Erythroblast (primary cell): ENCODE measurements around the gene SLC25A22.

Experiments used
- DNase-seq, 2 experiments: peaks; one replicate each; lab custom pipeline; 2025; lab: John Stamatoyannopoulos, UW
- GATA1 ChIP-seq: IDR thresholded peaks from 2 replicates; pipeline ENCODE4 v1.6.1; 2011; ENCODE audit warnings: low read depth, mild to moderate bottlenecking, control low read depth, low read length, moderate library complexity
- POLR2A ChIP-seq: IDR thresholded peaks from 2 replicates; pipeline ENCODE4 v1.6.1; 2011; ENCODE audit warnings: mild to moderate bottlenecking, low read length

SLC25A22 gene

GRCh38 chr11:812390-812789 is 14.3 kb upstream of the SLC25A22 start:
- TF ChIP-seq GATA1 = no peak
- TF ChIP-seq POLR2A = no peak
- DNase-seq = no peak

GRCh38 chr11:811446-812245 is 13.6 kb upstream of the SLC25A22 start:
- no peak for DNase-seq
- TF ChIP-seq POLR2A (no peak), GATA1 (no peak)

- DNase-seq = peak; percentile 78 to 83
- TF ChIP-seq GATA1 (no peak), POLR2A (no peak)
Observed at GRCh38 chr11:810040-810567, 12.0 kb upstream of the SLC25A22 start.

- TF ChIP-seq POLR2A = peak; percentile 94
- TF ChIP-seq GATA1 = no peak
- DNase-seq = peak; percentile 98 to 99
Observed at GRCh38 chr11:809287-810039, 11.4 kb upstream of the SLC25A22 start, which contains the start of gene RPLP2. Gene RPLP2, plus strand, starts transcription at chr11:809967. Its CDS starts 268 bp downstream, at chr11:810235.

GRCh38 chr11:808427-809286 is 10.6 kb upstream of the SLC25A22 start:
- peak; percentile 77 for DNase-seq
- no peak for TF ChIP-seq POLR2A
- no peak for TF ChIP-seq GATA1

- TF ChIP-seq GATA1 = no peak
- no peak for TF ChIP-seq POLR2A
- DNase-seq = no peak
Observed at GRCh38 chr11:804599-804964, 6.5 kb upstream of the SLC25A22 start.

GRCh38 chr11:803770-804598 is 5.9 kb upstream of the SLC25A22 start:
- no peak for TF ChIP-seq GATA1
- no peak for TF ChIP-seq POLR2A
- no peak for DNase-seq

GRCh38 chr11:803467-803742 is 5.3 kb upstream of the SLC25A22 start:
- no peak for DNase-seq
- TF ChIP-seq POLR2A (no peak), GATA1 (no peak)

GRCh38 chr11:802693-803466 is 4.8 kb upstream of the SLC25A22 start:
- TF ChIP-seq POLR2A (no peak), GATA1 (no peak)
- DNase-seq = no peak

GRCh38 chr11:802018-802617 is 4.0 kb upstream of the SLC25A22 start:
- no peak for DNase-seq
- TF ChIP-seq POLR2A = no peak
- no peak for TF ChIP-seq GATA1

GRCh38 chr11:801097-801780 is 3.2 kb upstream of the SLC25A22 start:
- TF ChIP-seq POLR2A (no peak), GATA1 (no peak)
- no peak for DNase-seq

- TF ChIP-seq GATA1 (no peak), POLR2A (no peak)
- DNase-seq = no peak
Observed at GRCh38 chr11:800473-800872, 2.4 kb upstream of the SLC25A22 start.
